HG03469 (cell line): ENCODE results near the gene PDLIM1.
A peak's percentile ranks its signal among the peaks of the same experiment; 100 is the strongest.
"Not testable (repeated sequence)": the region's sequence is repeated elsewhere in the genome, so short reads cannot be mapped to it uniquely, and the experiment has no call there.

ENCODE experiments used
- ATAC-seq: cut with Tn5 transposase; IDR thresholded peaks from one replicate; pipeline ENCODE4 v1.9.1; 2021; ENCODE audit warnings: mild to moderate bottlenecking, moderate library complexity, moderate number of reproducible peaks; ENCODE audit not compliant: unreplicated experiment

Gene PDLIM1

GRCh38 chr10:95244152-95244551 lies 46.7 kb downstream of the PDLIM1 start:
- no peak for ATAC-seq

- ATAC-seq: no peak
Observed at GRCh38 chr10:95243318-95243617, 47.5 kb downstream of the PDLIM1 start.

GRCh38 chr10:95242581-95243317 lies 48.1 kb downstream of the PDLIM1 start:
- no peak for ATAC-seq

- no peak for ATAC-seq
Observed at GRCh38 chr10:95241533-95241932, 49.3 kb downstream of the PDLIM1 start.

- ATAC-seq: no peak
Observed at GRCh38 chr10:95240811-95241210, 50.0 kb downstream of the PDLIM1 start.

GRCh38 chr10:95240096-95240495 lies 50.7 kb downstream of the PDLIM1 start:
- ATAC-seq: not testable (repeated sequence)

- no peak for ATAC-seq
Observed at GRCh38 chr10:95237376-95238170, 53.2 kb downstream of the PDLIM1 start.

- peak; percentile 99 for ATAC-seq
Observed at GRCh38 chr10:95236068-95236903, 54.5 kb downstream of the PDLIM1 start.

GRCh38 chr10:95235676-95236067 lies 55.1 kb downstream of the PDLIM1 start:
- ATAC-seq: no peak

GRCh38 chr10:95234951-95235350 lies 55.9 kb downstream of the PDLIM1 start:
- ATAC-seq: no peak

GRCh38 chr10:95233377-95234034 lies 57.3 kb downstream of the PDLIM1 start:
- ATAC-seq: no peak

- ATAC-seq: not testable (repeated sequence)
Observed at GRCh38 chr10:95230677-95231586, 59.9 kb downstream of the PDLIM1 start.

- no peak for ATAC-seq
Observed at GRCh38 chr10:95229724-95230627, 60.8 kb downstream of the PDLIM1 start.

- ATAC-seq: not testable (repeated sequence)
Observed at GRCh38 chr10:95228934-95229723, 61.7 kb downstream of the PDLIM1 start.

GRCh38 chr10:95225136-95225535 lies 65.7 kb downstream of the PDLIM1 start:
- no peak for ATAC-seq

GRCh38 chr10:95221124-95221523 lies 69.7 kb downstream of the PDLIM1 start:
- no peak for ATAC-seq

- no peak for ATAC-seq
Observed at GRCh38 chr10:95220539-95220938, 70.3 kb downstream of the PDLIM1 start.

GRCh38 chr10:95217476-95217875 lies 73.3 kb downstream of the PDLIM1 start:
- no peak for ATAC-seq
